BJ (cell line): ENCODE results near the gene CEP78. TPM values are rescaled to one million over a fixed set of nuclear protein-coding genes. Genes with fewer than 3 reads are reported as not detected.

Experiments used
- CTCF ChIA-PET: fragments of 350-600 bp; formaldehyde crosslinking; extraction: SDS; loops from one replicate; lab custom pipeline; 2021; ENCODE audit warnings: antibody characterized with exemption, inconsistent platforms; lab: Yijun Ruan, JAX
- POLR2A ChIA-PET: fragments of 300-600 bp; sonication (Branson Sonifier 250); formaldehyde crosslinking; extraction: SDS; loops from one replicate; lab custom pipeline; 2021; ENCODE audit warnings: antibody characterized with exemption; lab: Charles Lee
- DNase-seq: peaks from one replicate; pipeline ENCODE4 v3.0.0-alpha.2; 2011; ENCODE audit warnings: low read depth
- H3K27me3 ChIP-seq: 2 replicates; pipeline ENCODE4 v1.6.0; 2011; ENCODE audit warnings: low read length; ENCODE audit not compliant: control insufficient read depth, insufficient read depth
- H3K36me3 ChIP-seq: 2 replicates; pipeline ENCODE4 v1.5.1; 2011; ENCODE audit warnings: low read length; ENCODE audit not compliant: control insufficient read depth, insufficient read depth
- H3K4me3 ChIP-seq: 2 replicates; pipeline ENCODE4 v1.5.1; 2011; ENCODE audit warnings: low read depth, mild to moderate bottlenecking, control low read depth, low read length
- polyA plus RNA-seq: library from polyadenylated mRNA; depleted of rRNA; stranded (reverse); fragments of >200 nt; gene quantifications from 2 replicates; pipeline ENCODE4 v1.2.3, GENCODE V29; 2011
- TF ChIP-seq, protein P1 (sequence below): IDR thresholded peaks from 2 replicates; pipeline ENCODE4 v1.5.1; 2011; ENCODE audit warnings: low read depth, mild to moderate bottlenecking, control low read depth, inconsistent platforms, low read length, moderate library complexity; ENCODE audit not compliant: insufficient read depth

Gene CEP78
- polyA plus RNA-seq, 1 experiment, result 4.5 TPM

DNA sequence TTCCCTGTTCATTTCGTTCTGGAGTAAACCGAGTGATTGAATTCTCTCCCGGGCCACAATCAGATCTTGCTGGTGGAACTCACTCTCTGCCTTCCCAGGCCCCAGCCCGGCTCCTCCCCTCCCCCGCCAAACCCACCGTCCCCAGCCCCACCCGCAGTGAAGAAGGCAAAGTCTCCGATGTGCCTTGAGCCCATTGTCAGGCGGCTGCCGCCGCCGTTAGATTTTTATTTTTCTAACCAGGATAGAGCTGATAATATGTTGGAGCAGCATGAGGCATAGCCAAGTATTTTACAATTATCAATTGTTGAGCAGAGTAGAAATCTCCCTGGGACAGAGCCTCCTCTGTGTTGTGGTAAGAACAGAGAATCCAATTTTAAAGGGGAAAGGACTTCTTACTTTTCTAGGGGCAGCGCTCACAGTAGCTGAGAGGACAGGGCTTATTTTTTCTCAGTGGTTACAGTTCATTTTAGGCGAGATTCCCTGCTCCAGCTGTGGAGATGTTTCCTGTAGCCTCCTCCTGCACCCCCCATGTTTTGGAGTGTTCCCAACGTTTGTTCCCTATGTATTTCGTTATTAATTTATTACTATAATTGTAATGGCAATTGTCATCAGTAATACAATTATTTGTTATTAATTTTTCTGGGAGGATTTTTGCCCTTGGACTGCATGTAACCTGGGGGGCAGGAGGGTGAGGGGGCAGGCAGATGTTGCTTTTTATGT lies 62.3 kb downstream of the CEP78 start:
- TF ChIP-seq, protein P1, sequence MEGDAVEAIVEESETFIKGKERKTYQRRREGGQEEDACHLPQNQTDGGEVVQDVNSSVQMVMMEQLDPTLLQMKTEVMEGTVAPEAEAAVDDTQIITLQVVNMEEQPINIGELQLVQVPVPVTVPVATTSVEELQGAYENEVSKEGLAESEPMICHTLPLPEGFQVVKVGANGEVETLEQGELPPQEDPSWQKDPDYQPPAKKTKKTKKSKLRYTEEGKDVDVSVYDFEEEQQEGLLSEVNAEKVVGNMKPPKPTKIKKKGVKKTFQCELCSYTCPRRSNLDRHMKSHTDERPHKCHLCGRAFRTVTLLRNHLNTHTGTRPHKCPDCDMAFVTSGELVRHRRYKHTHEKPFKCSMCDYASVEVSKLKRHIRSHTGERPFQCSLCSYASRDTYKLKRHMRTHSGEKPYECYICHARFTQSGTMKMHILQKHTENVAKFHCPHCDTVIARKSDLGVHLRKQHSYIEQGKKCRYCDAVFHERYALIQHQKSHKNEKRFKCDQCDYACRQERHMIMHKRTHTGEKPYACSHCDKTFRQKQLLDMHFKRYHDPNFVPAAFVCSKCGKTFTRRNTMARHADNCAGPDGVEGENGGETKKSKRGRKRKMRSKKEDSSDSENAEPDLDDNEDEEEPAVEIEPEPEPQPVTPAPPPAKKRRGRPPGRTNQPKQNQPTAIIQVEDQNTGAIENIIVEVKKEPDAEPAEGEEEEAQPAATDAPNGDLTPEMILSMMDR, result no peak
- ChIA-PET POLR2A (interaction anchor here (0.6 kb wide), 1 partner anchor 401 kb away, joined by 4 read pairs; no protein-coding TSS in a partner anchor), CTCF (interaction anchor here (1.2 to 2.1 kb wide), 3 partner anchors 11 to 71 kb away, joined by 3 to 8 read pairs (median 5); no protein-coding TSS in a partner anchor)
- H3K36me3 ChIP-seq, result peaks cover 4% of the 10 kb centered on the region
- H3K4me3 ChIP-seq, result peak overlapping the region; percentile 96
- DNase-seq, result no peak
- H3K27me3 ChIP-seq, result no peaks in the 10 kb centered on the region

GRCh38 chr9:78300209-78300608 lies 64.3 kb downstream of the CEP78 start:
- no peak for DNase-seq
- Histone ChIP-seq H3K4me3 (no peak overlapping the region), H3K36me3 (peaks cover 14% of the 10 kb centered on the region), H3K27me3 (no peaks in the 10 kb centered on the region)
- ChIA-PET CTCF (interaction anchor here (1.1 kb wide), 1 partner anchor 11 kb away, joined by 3 read pairs; no protein-coding TSS in a partner anchor), POLR2A (no interaction called here)
- TF ChIP-seq, protein P1, result no peak

GRCh38 chr9:78301466-78301865 lies 65.6 kb downstream of the CEP78 start:
- no peaks in the 10 kb centered on the region for H3K27me3 ChIP-seq
- DNase-seq, result no peak
- ChIA-PET CTCF (no interaction called here), POLR2A (no interaction called here)
- peaks cover 25% of the 10 kb centered on the region for H3K36me3 ChIP-seq
- TF ChIP-seq, protein P1, result no peak
- H3K4me3 ChIP-seq, result no peak overlapping the region

GRCh38 chr9:78303377-78304062 lies 67.6 kb downstream of the CEP78 start:
- ChIA-PET POLR2A (no interaction called here), CTCF (interaction anchor here (1.2 to 1.5 kb wide), 2 partner anchors 10 to 17 kb away, joined by 3 to 4 read pairs; no protein-coding TSS in a partner anchor)
- H3K27me3 ChIP-seq, result no peaks in the 10 kb centered on the region
- no peak overlapping the region for H3K4me3 ChIP-seq
- peaks cover 34% of the 10 kb centered on the region for H3K36me3 ChIP-seq
- no peak for DNase-seq
- TF ChIP-seq, protein P1, result no peak

DNA sequence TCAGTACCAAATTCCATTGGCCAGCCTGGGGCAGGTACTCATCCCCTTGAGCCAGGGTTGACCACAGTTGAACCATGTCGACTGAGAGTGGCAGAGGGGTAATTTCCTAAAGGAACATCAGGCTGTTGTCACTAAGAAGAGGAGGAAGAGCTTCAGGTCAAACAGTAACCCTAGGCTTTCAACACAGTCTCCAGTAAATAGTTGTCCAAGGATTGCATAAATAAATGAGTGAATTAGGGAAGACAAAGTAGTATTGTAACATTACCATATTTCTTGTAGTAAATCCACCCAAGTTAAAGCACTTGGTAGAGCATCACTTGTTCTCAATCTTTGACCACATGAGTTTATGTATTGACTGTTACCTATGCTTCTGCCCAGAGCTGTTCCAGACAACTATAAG lies 68.5 kb downstream of the CEP78 start:
- CTCF ChIA-PET, result interaction anchor here (1.2 to 1.5 kb wide), 2 partner anchors 9 to 17 kb away, joined by 3 to 4 read pairs; no protein-coding TSS in a partner anchor
- no peak for DNase-seq
- POLR2A ChIA-PET, result no interaction called here
- Histone ChIP-seq H3K4me3 (no peak overlapping the region), H3K27me3 (no peaks in the 10 kb centered on the region), H3K36me3 (peaks cover 39% of the 10 kb centered on the region)
- TF ChIP-seq, protein P1, result no peak
